ENCODE data around the gene ASB14.

The ASB14 gene

GRCh38 chr3:57257678-57258077 is 34.8 kb downstream of the ASB14 start:
- no peak for DNase-seq (ENCODE audit: low spot score)

GRCh38 chr3:57256844-57257243 is 35.6 kb downstream of the ASB14 start:
- DNase-seq (ENCODE audit: low spot score), result no peak

- no peak for DNase-seq (ENCODE audit: low spot score)
Observed at GRCh38 chr3:57252404-57252803, 40.1 kb downstream of the ASB14 start.

- DNase-seq (ENCODE audit: low spot score), result no peak
Observed at GRCh38 chr3:57244946-57245345, 47.5 kb downstream of the ASB14 start.

GRCh38 chr3:57234613-57235575 is 57.6 kb downstream of the ASB14 start:
- DNase-seq (ENCODE audit: low spot score), result no peak

- no peak for DNase-seq (ENCODE audit: low spot score)
Observed at GRCh38 chr3:57233799-57234198, 58.7 kb downstream of the ASB14 start.

GRCh38 chr3:57230006-57230405 is 62.5 kb downstream of the ASB14 start:
- no peak for DNase-seq (ENCODE audit: low spot score)

- DNase-seq (ENCODE audit: low spot score), result peak; percentile 15
Observed at GRCh38 chr3:57227930-57228751, 64.3 kb downstream of the ASB14 start.

- peak; percentile 76 for DNase-seq (ENCODE audit: low spot score)
Observed at GRCh38 chr3:57227204-57227929, 65.1 kb downstream of the ASB14 start, which contains the start of gene APPL1. TSS of gene APPL1 (plus strand) at chr3:57227729. CDS start at chr3:57227884, 155 bp downstream.

GRCh38 chr3:57226176-57226575 is 66.3 kb downstream of the ASB14 start:
- no peak for DNase-seq (ENCODE audit: low spot score)

GRCh38 chr3:57224856-57225255 is 67.6 kb downstream of the ASB14 start:
- no peak for DNase-seq (ENCODE audit: low spot score)

- no peak for DNase-seq (ENCODE audit: low spot score)
Observed at GRCh38 chr3:57221883-57222282, 70.6 kb downstream of the ASB14 start.

Data from HuH-7.5 (cell line).